Measurements from ENCODE around the gene TMC1. TPM values are rescaled to one million over a fixed set of nuclear protein-coding genes. Genes with fewer than 3 reads are reported as not detected.

TMC1 gene
- total RNA-seq, 6 donors from 2014 or later, result 0.67 TPM; not detected in 5

GRCh38 chr9:72826996-72827949 is 305.9 kb downstream of the TMC1 start:
- 65 to 73% methylated on average over 7 of the region's 7 CpGs for WGBS, 2 donors
- Histone ChIP-seq H3K9me3 (no peaks in the 10 kb centered on the region), H3K4me1 (peaks cover 0 to 7% (median 4%) of the 10 kb centered on the region in 4 donors), H3K4me3 (no peak overlapping the region), H3K36me3 (no peaks in the 10 kb centered on the region), H3K27me3 (no peaks in the 10 kb centered on the region), H3K27ac (peak overlapping the region in 2 of 4 donors; percentile 4 to 60)
- ATAC-seq (ENCODE audit: low FRiP score in 2 of 2), result no peak
- no peak for DNase-seq
- TF ChIP-seq EP300 (IDR thresholded peaks at IDR 0.05) (no peak), POLR2AphosphoS5 (IDR thresholded peaks at IDR 0.05) (no peak), POLR2A (IDR thresholded peaks at IDR 0.05) (no peak), CTCF (IDR thresholded peaks at IDR 0.05) (no peak)

DNA sequence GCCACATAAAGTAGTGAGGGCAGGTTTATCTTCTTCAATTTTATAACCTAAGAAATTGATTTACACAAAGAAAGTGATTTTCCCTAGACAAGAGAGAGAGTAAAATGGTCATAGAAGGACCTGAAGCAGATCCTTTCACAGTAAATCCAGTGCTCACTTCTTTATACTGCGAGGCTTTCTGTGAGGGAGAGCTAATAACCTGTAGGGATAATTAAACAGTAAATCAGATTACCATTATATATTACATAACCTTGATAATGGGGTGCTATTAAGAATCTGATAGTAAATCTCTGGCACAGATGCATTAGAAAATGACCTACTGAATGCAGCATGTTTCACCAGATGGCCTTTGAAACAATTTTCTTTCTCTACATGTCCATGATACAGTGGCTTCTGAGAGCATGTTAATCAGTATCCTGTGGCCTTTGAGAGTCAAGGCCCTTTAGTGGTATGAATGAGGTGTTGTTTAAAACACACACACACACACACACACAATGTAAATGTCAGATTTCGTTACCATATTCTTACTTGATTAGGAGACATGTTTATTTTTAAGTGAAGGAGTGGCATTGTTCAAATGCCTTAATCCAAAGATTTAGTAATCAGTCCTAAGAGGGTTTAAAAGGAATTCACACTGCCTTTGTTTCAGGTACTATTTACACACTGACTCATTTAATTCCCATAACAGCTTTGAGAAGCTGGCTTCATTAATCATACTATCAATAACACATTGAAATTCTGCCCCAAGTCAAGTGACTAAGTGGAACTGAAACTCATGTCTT is 306.7 kb downstream of the TMC1 start:
- peak; percentile 47 to 74 for ATAC-seq (ENCODE audit: low FRiP score in 2 of 2)
- Histone ChIP-seq H3K9me3 (no peaks in the 10 kb centered on the region), H3K36me3 (no peaks in the 10 kb centered on the region), H3K27ac (peak overlapping the region; percentile 18 to 60 (median 50)), H3K4me1 (peaks cover 0 to 7% (median 2%) of the 10 kb centered on the region in 4 donors), H3K27me3 (no peaks in the 10 kb centered on the region), H3K4me3 (no peak overlapping the region)
- WGBS, 2 donors, result 44 to 54% methylated on average over 2 of the region's 2 CpGs
- no peak for DNase-seq
- TF ChIP-seq POLR2AphosphoS5 (IDR thresholded peaks at IDR 0.05) (peak in 1 of 2 donors; percentile 28), CTCF (IDR thresholded peaks at IDR 0.05) (no peak), POLR2A (IDR thresholded peaks at IDR 0.05) (no peak), EP300 (IDR thresholded peaks at IDR 0.05) (peak in 1 of 4 donors; percentile 86)

GRCh38 chr9:72834994-72835393 is 313.6 kb downstream of the TMC1 start:
- H3K27ac ChIP-seq, result no peak overlapping the region
- H3K4me3 ChIP-seq, result no peak overlapping the region
- H3K4me1 ChIP-seq, result no peaks in the 10 kb centered on the region
- no peak for DNase-seq
- TF ChIP-seq EP300 (IDR thresholded peaks at IDR 0.05), result no peak
- TF ChIP-seq POLR2A (IDR thresholded peaks at IDR 0.05), result no peak
- TF ChIP-seq POLR2AphosphoS5 (IDR thresholded peaks at IDR 0.05), result no peak
- TF ChIP-seq CTCF (IDR thresholded peaks at IDR 0.05), result no peak
- WGBS, 2 donors, result 71 to 77% methylated on average over 1 of the region's 1 CpG
- H3K36me3 ChIP-seq, result no peaks in the 10 kb centered on the region
- ATAC-seq (ENCODE audit: low FRiP score in 2 of 2), result no peak
- no peaks in the 10 kb centered on the region for H3K27me3 ChIP-seq
- H3K9me3 ChIP-seq, result no peaks in the 10 kb centered on the region

GRCh38 chr9:72836790-72837189 is 315.4 kb downstream of the TMC1 start:
- H3K4me3 ChIP-seq, result no peak overlapping the region
- no peaks in the 10 kb centered on the region for H3K9me3 ChIP-seq
- H3K4me1 ChIP-seq, result no peaks in the 10 kb centered on the region
- TF ChIP-seq POLR2A (IDR thresholded peaks at IDR 0.05), result no peak
- no peak for TF ChIP-seq EP300 (IDR thresholded peaks at IDR 0.05)
- TF ChIP-seq POLR2AphosphoS5 (IDR thresholded peaks at IDR 0.05), result no peak
- TF ChIP-seq CTCF (IDR thresholded peaks at IDR 0.05), result no peak
- no peaks in the 10 kb centered on the region for H3K27me3 ChIP-seq
- H3K27ac ChIP-seq, result no peak overlapping the region
- WGBS, 2 donors, result 63 to 86% methylated on average over 6 of the region's 6 CpGs
- H3K36me3 ChIP-seq, result no peaks in the 10 kb centered on the region
- DNase-seq, result no peak
- no peak for ATAC-seq (ENCODE audit: low FRiP score in 2 of 2)

All from upper lobe of left lung (tissue), 6 donors.